Measurements from ENCODE around the gene LRTM2.

Gene LRTM2

DNA sequence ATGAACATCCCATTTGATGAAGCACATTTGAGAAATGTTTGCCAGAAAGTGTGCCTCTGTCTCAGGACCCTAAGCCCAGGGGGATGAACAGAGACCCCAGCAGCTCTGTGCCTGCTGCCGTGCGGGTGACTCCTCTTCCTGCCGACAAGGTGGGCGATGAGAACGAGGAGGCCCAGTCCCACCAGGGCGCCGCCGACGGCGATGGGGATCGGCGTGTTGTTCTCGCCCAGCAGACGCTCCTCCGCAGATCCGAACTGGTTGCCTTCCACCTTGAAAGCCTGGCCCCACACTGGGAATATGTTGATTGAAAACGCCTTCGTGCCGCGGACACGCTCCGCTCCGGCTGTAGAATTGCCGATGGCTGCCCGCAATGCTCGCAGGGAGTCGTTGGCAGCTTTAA is 44.1 kb downstream of the LRTM2 start:
- DNase-seq (ENCODE audit: extremely low read depth, low read depth), result no peak
- TF ChIP-seq, protein P1, sequence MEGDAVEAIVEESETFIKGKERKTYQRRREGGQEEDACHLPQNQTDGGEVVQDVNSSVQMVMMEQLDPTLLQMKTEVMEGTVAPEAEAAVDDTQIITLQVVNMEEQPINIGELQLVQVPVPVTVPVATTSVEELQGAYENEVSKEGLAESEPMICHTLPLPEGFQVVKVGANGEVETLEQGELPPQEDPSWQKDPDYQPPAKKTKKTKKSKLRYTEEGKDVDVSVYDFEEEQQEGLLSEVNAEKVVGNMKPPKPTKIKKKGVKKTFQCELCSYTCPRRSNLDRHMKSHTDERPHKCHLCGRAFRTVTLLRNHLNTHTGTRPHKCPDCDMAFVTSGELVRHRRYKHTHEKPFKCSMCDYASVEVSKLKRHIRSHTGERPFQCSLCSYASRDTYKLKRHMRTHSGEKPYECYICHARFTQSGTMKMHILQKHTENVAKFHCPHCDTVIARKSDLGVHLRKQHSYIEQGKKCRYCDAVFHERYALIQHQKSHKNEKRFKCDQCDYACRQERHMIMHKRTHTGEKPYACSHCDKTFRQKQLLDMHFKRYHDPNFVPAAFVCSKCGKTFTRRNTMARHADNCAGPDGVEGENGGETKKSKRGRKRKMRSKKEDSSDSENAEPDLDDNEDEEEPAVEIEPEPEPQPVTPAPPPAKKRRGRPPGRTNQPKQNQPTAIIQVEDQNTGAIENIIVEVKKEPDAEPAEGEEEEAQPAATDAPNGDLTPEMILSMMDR (IDR thresholded peaks at IDR 0.05; ENCODE audit: low read depth, low read length), result no peak

DNA sequence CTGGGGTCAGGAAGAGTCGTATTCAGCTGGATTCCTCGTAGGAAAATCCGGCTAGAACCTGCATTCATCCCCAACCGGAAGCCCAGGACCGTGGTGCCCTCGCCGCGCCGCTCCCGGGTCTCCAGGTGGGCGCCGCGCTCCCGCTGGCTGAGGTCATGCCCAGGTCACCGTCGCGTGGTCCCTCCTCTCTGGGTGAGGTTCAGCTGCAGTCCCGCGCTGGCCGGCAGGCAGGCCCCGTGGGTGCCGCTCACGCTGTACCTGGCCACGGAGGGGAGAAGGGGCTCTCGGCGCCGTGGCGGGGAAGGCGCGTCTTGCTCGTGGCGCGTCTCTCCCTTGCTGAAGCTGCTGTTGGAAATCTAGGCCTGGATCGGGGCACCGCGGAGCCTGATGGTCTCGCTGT is 44.5 kb downstream of the LRTM2 start:
- TF ChIP-seq, protein P1 (IDR thresholded peaks at IDR 0.05; ENCODE audit: low read depth, low read length), result no peak
- no peak for DNase-seq (ENCODE audit: extremely low read depth, low read depth)

DNA sequence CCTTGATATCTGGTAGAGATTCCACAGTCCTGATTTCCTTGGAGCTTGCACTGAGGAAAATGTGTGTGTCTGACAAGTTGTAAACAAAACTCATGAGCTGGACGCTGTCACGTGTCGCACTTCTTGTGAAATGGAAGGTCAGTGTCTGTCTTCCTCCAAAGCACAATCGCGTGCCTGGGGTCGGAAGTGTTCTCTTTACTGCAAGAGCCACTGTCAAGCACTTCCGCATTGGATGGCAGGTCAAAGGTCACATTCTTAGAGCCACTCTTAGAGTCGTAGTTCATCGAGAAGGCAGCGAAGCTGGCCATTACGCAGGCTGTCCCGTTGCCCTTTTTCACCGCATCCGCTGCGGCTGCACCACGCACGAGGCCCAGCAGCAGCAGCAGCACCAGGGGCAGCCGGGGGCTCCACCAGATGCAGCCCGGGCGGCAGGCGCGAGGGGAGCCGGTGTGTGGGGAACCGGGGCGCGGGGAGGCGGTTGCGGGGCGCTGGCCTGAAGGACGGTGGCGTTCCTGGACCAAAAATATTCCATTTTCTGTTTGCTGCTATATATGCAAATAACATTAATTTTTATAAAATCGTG is 45.0 kb downstream of the LRTM2 start:
- DNase-seq (ENCODE audit: extremely low read depth, low read depth), result no peak
- TF ChIP-seq, protein P1 (IDR thresholded peaks at IDR 0.05; ENCODE audit: low read depth, low read length), result no peak

DNA sequence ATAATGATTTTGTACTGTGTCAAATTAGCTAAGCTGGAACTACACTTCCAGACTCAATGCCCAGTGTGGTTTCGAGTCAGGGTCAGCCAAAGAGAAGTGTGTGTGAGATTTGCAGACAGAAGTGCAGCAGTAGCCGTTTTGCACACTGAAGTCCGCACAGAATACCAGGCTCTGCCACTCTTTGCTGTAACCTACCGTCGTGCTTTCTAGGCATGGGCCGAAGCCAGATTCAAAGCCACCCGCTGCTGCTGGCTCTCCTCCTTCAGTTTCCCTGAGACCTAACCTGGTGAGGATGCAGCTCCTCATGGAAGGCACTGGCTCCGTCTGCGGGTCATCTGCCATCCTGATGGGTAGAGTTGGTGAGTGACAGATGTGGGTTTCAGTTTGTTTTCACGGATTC is 48.8 kb downstream of the LRTM2 start:
- TF ChIP-seq, protein P1 (IDR thresholded peaks at IDR 0.05; ENCODE audit: low read depth, low read length), result no peak
- DNase-seq (ENCODE audit: extremely low read depth, low read depth), result no peak

DNA sequence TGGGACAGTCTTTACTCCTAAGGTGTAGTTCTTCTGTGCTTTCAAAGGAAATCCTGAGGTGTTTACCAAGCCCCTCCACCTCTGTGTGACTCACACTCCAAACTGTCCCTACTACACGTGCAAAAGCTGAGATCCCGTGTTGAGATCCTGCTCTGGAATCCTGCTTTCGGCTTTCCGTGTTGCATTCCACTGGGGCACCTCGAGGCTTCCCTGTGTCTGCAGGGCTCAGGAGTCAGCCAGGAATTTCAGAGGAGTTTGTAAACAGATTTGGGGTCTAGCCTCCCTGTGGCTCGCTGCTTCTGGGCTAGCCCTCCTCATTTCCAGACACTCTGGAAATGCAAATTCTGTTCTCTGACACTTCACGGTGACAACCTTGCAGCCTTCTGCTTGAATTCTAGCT is 49.7 kb downstream of the LRTM2 start:
- no peak for DNase-seq (ENCODE audit: extremely low read depth, low read depth)
- TF ChIP-seq, protein P1 (IDR thresholded peaks at IDR 0.05; ENCODE audit: low read depth, low read length), result no peak

DNA sequence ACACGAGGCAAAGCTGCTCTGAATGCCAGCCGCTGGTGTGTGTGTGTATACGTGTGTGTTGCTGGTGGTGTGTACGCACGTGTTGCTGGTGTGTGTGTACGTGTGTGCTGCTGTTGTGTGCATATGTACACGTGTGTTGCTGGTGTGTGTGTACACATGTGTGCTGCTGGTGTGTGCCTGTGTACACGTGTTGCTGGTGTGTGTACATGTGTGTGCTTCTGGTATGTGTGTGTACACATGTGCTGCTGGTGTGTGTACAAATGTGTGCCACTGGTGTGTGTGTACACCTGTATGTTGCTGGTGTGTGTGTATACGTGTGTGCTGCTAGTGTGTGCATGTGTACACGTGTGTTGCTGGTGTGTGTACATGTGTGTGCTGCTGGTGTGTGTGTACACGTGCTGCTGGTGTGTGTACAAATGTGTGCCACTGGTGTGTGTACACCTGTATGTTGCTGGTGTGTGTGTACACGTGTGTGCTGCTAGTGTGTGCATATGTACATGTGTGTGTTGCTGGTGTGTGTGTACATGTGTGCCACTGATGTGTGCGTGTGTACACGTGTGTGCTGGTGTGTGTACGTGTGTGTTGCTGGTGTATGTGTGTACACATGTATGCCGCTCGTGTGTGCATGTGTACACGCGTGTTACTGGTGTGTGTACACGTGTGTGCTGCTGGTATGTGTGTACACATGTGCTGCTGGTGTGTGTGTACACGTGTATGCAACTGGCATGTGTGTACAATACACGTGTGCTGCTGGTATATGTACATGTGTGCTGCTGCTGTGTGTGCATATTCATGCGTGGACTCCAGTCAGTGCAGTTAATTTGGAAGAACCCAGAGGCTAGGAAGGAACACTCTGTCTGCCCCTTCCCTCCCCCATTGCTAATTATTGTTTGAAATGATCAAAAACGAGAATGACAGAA is 50.9 kb downstream of the LRTM2 start:
- DNase-seq (ENCODE audit: extremely low read depth, low read depth), result no peak
- TF ChIP-seq, protein P1 (IDR thresholded peaks at IDR 0.05; ENCODE audit: low read depth, low read length), result no peak

DNA sequence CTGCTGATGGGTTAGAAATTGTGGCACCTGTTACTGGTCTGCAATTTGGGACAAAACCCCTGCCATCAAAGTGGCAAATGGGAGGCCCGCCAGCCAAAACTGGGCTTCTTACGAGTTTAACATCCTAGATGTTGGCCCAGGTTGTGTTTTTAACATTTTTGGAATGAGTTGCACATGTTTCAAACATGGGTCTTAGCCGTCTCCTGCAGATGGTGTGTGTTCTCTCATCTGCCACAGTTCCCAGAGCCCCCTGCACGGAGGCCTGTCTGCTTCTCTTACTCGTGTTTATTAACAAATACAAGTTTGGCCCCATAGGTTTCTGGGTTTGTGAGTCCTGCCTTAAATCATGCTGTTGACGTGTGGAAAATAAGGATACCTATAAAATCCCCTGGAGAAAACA is 51.6 kb downstream of the LRTM2 start:
- TF ChIP-seq, protein P1 (IDR thresholded peaks at IDR 0.05; ENCODE audit: low read depth, low read length), result no peak
- DNase-seq (ENCODE audit: extremely low read depth, low read depth), result no peak
